Measurements from ENCODE around the gene XYLT1.
"Not testable (repeated sequence)": the region's sequence is repeated elsewhere in the genome, so short reads cannot be mapped to it uniquely, and the experiment has no call there.

Gene XYLT1

GRCh38 chr16:17491140-17491662 lies 20.4 kb upstream of the XYLT1 start:
- FAIRE-seq (no peak), DNase-seq (ENCODE audit: extremely low spot score, insufficient read length, low read depth) (no peak)

GRCh38 chr16:17488506-17488905 lies 17.7 kb upstream of the XYLT1 start:
- DNase-seq (ENCODE audit: extremely low spot score, insufficient read length, low read depth) (no peak), FAIRE-seq (no peak)

GRCh38 chr16:17483351-17483750 lies 12.6 kb upstream of the XYLT1 start:
- FAIRE-seq (no peak), DNase-seq (ENCODE audit: extremely low spot score, insufficient read length, low read depth) (no peak)

- DNase-seq (ENCODE audit: extremely low spot score, insufficient read length, low read depth); FAIRE-seq: not testable (repeated sequence)
Measured at GRCh38 chr16:17482341-17482740, 11.6 kb upstream of the XYLT1 start.

GRCh38 chr16:17481736-17482135 lies 11.0 kb upstream of the XYLT1 start:
- DNase-seq (ENCODE audit: extremely low spot score, insufficient read length, low read depth) (no peak), FAIRE-seq (no peak)

- not testable (repeated sequence) for DNase-seq (ENCODE audit: extremely low spot score, insufficient read length, low read depth); FAIRE-seq
Measured at GRCh38 chr16:17477260-17477545, 6.4 kb upstream of the XYLT1 start.

- no peak for DNase-seq (ENCODE audit: extremely low spot score, insufficient read length, low read depth)
- no peak for FAIRE-seq
Measured at GRCh38 chr16:17476414-17477259, 5.9 kb upstream of the XYLT1 start.

GRCh38 chr16:17475104-17475503 lies 4.3 kb upstream of the XYLT1 start:
- no peak for FAIRE-seq
- no peak for DNase-seq (ENCODE audit: extremely low spot score, insufficient read length, low read depth)

GRCh38 chr16:17474572-17474971 lies 3.8 kb upstream of the XYLT1 start:
- no peak for DNase-seq (ENCODE audit: extremely low spot score, insufficient read length, low read depth)
- FAIRE-seq: peak; percentile 46

GRCh38 chr16:17474037-17474436 lies 3.3 kb upstream of the XYLT1 start:
- DNase-seq (ENCODE audit: extremely low spot score, insufficient read length, low read depth) (no peak), FAIRE-seq (no peak)

GRCh38 chr16:17471719-17472461 lies 1.1 kb upstream of the XYLT1 start:
- DNase-seq (ENCODE audit: extremely low spot score, insufficient read length, low read depth) (no peak), FAIRE-seq (no peak)

GRCh38 chr16:17470182-17470907 lies 415 bp downstream of the XYLT1 start:
- DNase-seq (ENCODE audit: extremely low spot score, insufficient read length, low read depth) (no peak), FAIRE-seq (no peak)

- FAIRE-seq: no peak
- no peak for DNase-seq (ENCODE audit: extremely low spot score, insufficient read length, low read depth)
Measured at GRCh38 chr16:17469741-17470181, 999 bp downstream of the XYLT1 start.

GRCh38 chr16:17469011-17469740 lies 1.6 kb downstream of the XYLT1 start:
- DNase-seq (ENCODE audit: extremely low spot score, insufficient read length, low read depth) (no peak), FAIRE-seq (no peak)

GRCh38 chr16:17468611-17469010 lies 2.1 kb downstream of the XYLT1 start:
- DNase-seq (ENCODE audit: extremely low spot score, insufficient read length, low read depth) (no peak), FAIRE-seq (no peak)

- FAIRE-seq (peak; percentile 31), DNase-seq (ENCODE audit: extremely low spot score, insufficient read length, low read depth) (no peak)
Measured at GRCh38 chr16:17467923-17468540, 2.7 kb downstream of the XYLT1 start.

- no peak for FAIRE-seq
- no peak for DNase-seq (ENCODE audit: extremely low spot score, insufficient read length, low read depth)
Measured at GRCh38 chr16:17466876-17467275, 3.9 kb downstream of the XYLT1 start.

GRCh38 chr16:17465460-17465859 lies 5.3 kb downstream of the XYLT1 start:
- DNase-seq (ENCODE audit: extremely low spot score, insufficient read length, low read depth): no peak
- no peak for FAIRE-seq

- FAIRE-seq (peak; percentile 15), DNase-seq (ENCODE audit: extremely low spot score, insufficient read length, low read depth) (no peak)
Measured at GRCh38 chr16:17463335-17463734, 7.4 kb downstream of the XYLT1 start.
